GDM1 (cell line): ENCODE measurements around the gene GARRE1.
"Not testable (repeated sequence)": the region's sequence is repeated elsewhere in the genome, so short reads cannot be mapped to it uniquely, and the experiment has no call there.

Experiments used
- DNase-seq: peaks from one replicate; lab custom pipeline; 2025; lab: John Stamatoyannopoulos, UW

Gene GARRE1

GRCh38 chr19:34259367-34260095 is 5.2 kb downstream of the GARRE1 start:
- no peak for DNase-seq

GRCh38 chr19:34260771-34261173 is 6.4 kb downstream of the GARRE1 start:
- DNase-seq: no peak

GRCh38 chr19:34261334-34262109 is 7.2 kb downstream of the GARRE1 start:
- DNase-seq: no peak

DNA sequence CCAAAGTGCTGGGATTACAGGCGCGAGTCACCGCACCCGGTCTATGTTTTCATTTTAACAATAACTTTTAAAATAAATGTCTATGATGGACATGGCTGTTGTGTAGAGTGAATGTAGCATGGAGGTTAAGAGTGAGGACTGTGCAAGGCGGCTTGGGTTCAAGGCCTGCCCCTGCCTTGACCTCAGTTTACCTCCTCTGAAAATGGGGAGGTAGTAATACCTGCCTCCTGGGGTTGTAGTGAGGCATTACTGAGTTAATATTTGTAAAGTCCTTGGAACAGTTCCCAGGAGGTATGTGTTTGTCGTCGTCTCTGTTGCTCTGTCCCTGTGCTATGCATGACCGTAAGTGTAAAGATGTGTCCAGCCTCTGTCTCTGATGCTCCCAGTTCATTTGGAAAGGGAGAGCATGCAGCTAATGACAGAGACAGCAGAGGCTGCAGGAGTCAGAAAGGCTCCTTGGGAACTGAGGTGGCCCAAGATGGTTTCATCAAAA is 9.4 kb downstream of the GARRE1 start:
- DNase-seq: no peak

GRCh38 chr19:34265221-34265650 is 10.9 kb downstream of the GARRE1 start:
- no peak for DNase-seq

- DNase-seq: no peak
Observed at GRCh38 chr19:34269081-34269480, 14.7 kb downstream of the GARRE1 start.

DNA sequence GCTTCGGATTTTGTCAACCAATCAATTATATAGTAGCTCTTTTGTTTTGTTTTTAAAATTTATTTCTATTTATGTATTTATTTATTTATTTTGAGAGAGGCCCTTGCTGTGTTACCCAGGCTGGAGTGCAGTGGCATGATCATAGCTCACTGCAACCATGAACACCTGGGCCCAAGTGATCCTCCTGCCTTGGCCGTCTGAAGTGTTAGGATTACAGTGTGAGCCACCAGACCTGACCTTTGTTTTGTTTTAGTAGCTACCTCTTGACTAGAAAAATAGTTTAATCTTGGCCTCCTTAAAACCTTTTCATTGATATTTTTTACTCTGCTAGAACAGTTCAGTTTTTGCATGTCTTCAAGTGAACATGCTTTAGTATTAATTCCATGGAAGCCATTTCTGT is 15.1 kb downstream of the GARRE1 start:
- DNase-seq: no peak

DNA sequence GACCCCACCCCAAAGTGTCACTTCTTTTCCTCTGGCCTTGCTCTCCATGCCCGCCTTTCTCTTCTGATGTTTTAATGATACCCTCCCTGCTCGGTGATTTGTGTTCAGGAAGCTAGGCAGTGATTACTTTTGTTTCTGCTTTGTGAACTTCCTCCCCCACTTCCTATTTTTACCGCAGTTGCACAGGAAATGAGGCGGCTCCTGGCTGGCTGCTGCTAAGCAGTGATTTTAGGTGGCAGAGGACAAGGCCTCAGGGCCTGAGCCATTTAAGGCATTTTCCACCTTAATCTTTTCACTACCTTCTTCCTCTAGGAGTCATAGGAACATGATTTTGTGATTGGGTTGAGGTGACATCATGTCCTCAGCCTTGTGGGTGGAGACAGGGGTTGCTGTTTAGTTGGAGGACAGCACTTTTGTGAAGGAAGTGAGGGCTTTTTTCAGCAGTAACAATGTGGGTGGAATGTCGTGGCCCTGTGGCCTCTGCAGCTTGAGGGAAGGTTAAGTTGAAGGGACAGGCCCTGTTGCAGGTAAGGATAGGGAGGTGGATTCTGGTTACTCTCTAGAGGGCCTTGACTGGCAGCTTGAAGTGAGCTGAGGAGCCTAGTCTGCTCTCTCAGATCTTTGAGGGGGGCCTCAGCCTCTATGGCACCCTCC is 15.7 kb downstream of the GARRE1 start:
- DNase-seq: no peak

DNA sequence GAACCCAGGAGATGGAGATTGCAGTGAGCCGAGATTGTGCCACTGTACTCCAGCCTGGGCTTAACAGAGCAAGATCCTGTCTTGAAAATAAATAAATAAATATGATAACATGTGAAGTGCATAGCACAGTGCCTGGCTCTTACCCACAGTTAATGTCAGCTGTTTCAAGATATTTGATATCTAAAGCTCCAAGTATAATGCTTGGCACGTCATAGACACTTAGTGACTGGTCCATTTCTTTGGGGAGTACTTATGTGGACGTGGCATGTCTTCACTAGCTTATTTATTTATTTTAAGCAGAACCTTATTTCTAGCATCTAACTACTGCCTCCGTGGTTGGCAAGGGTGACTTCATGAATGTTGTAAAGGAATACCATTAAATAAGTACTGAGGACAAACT is 18.8 kb downstream of the GARRE1 start:
- DNase-seq: no peak

GRCh38 chr19:34274284-34274826 is 20.0 kb downstream of the GARRE1 start:
- no peak for DNase-seq

- DNase-seq: no peak
Observed at GRCh38 chr19:34274827-34275625, 20.7 kb downstream of the GARRE1 start.

DNA sequence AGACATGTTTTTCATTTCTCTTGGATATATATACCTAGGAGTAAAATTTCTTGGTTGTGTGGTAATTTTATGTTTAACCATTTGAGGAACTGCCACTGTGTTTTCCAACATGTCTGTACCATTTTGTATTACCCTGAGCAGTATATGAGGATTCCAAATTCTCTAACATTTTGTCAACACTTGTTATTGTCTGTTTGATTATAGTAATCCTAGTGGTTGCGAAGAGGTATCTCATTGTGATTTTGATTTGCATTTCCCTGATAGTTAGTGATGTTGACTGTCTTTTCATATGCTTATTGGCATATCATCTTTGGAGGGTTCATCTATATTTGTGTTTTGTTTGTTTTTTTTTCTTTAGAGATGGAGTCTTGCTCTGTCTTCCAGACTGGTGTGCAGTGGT is 21.4 kb downstream of the GARRE1 start:
- no peak for DNase-seq

DNA sequence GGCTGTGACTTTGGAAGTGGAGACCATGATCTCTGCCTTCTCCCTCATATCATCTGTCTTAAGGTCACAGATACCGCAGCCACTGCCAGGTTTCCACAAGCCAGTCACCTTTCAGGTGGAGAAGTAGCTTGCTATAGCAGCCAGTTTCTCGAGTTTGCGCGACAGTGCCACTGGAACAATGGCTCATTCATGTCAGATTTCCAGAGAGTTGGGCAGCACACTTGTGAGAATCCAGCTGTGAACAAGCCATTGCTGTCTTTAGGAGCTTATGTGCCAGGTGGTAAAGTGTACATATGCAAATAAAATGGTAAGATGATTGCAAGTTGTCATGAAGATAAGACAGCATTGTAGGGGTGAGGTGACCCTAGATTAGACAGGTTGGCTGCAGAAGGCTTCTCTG is 22.3 kb downstream of the GARRE1 start:
- no peak for DNase-seq

DNA sequence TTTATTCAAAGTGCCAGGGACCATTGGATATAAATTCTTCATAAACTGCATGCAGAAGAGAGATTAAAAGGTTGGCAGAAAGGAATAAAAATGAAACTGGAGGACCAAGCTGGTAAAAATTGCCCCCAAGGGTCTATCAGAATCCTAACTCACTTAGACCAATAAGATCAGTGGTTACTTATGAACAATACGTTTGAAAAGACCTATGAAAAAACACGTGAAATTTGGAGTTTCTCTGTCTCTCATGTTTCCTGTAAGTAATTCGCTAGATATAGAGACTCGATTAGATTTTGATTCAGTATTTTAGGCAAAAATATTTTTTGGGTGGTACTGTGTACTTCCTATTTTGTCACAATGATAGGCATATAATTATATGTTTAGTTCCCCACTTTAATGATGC is 22.9 kb downstream of the GARRE1 start:
- no peak for DNase-seq

DNA sequence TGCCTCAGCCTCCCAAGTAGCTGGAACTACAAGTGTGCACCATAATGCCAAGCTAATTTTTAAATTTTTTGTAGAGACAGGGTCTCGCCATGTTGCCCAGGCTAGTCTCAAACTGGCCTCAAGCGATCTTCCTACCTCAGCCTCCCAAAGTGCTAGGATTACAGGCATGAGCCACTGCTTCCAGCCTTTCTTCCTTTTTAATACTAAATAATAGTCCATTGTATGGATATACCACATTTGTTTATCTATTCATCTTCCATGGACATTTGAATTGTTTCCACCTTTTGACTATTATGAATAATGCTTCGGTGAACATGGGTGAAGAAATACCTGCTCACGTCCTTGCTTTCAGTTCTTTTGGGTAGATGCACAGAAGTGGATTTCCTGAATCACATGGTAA is 24.4 kb downstream of the GARRE1 start:
- DNase-seq: no peak

- DNase-seq: not testable (repeated sequence)
Observed at GRCh38 chr19:34281444-34281843, 27.1 kb downstream of the GARRE1 start.

GRCh38 chr19:34282611-34283519 is 28.5 kb downstream of the GARRE1 start:
- DNase-seq: no peak

DNA sequence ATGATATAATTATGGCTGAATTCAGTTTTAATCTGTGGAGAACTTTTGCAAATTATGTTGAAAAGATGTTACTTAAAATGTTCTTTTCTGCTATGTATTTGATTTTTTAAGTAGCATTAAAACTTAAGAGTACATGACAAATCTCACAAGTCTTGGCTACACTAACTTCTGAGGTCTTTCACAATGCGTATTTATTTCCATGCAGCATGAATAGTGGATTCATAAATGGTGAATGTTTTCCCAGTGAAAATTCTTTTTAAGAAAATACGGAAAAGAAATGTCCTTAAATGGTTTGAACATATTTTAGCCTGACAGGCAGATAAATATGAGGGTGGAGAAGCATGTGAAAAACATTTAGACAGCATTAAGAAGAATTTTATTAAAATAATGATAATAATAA is 30.2 kb downstream of the GARRE1 start:
- DNase-seq: no peak

GRCh38 chr19:34287662-34288140 is 33.3 kb downstream of the GARRE1 start:
- no peak for DNase-seq

- no peak for DNase-seq
Observed at GRCh38 chr19:34288381-34288780, 34.0 kb downstream of the GARRE1 start.
